Measurements from ENCODE around the gene LCNL1. TPM values are rescaled to one million over a fixed set of nuclear protein-coding genes. Genes with fewer than 3 reads are reported as not detected.

LCNL1 gene
- polyA plus RNA-seq, 1 donor (not counting 4 experiments of a cell fraction or from before 2014, with no cell fraction given): not detected

DNA sequence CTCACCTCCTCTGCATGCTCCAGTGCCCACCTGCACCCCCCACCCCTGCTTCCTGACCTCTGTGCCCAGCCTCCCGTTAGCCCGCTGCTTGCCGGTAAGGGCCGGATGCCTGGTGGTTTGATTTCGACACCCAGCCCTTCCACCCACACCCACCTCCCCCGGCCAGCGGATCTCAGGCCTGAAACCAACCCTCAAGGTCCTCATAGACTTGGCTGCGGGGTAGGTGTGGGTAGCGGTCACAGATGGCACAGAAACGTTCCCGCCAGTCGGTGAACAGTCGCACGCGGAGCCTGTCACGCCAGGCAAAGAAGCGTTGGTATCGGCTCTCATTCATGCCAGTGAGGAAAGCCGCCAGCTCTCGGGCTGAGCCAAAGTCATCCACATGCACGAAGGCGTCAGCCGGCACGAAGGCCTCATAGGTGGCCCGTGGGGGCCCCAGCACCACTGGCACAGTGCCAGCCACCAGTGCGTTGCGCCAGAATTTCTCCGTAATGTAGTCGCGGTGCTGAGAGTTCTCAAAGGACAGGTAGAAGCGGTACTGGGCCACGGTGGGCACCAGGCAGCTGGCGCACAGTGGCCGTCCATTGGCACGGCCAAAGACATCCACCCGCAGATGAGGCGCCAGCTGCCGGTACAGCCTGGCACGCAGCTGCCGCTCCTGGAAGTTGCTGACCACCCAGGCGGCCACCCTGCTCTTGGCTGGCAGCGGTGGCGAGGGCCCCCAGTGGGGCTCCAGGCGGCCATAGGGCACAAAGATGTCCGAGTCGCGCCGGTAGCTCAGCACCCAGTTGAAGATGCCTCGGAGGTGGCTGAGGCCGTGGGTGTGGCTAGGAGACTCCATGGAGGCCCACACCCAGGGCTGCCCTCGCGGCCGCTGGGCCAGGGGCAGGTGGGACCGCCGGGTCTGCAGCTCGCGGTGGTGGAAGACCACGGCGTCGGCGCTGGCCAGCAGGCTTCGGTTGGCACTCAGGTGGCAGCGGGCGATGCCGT is 48.0 kb downstream of the LCNL1 start:
- no peak overlapping the region for H3K4me2 ChIP-seq (ENCODE audit: control insufficient read depth, extremely low read depth, insufficient read depth, low read depth, low read length)
- no peak overlapping the region for H3K4me3 ChIP-seq (ENCODE audit: control insufficient read depth in 2 of 3, extremely low read depth in 1 of 3, insufficient read depth in 2 of 3, low read depth in 1 of 3, low read length in 3 of 3)
- DNase-seq (ENCODE audit: low read depth, low spot score) (no peak), FAIRE-seq (no peak)
- H3K9ac ChIP-seq (ENCODE audit: control insufficient read depth, extremely low read depth, insufficient read depth, low read length): no peak overlapping the region
- H3K36me3 ChIP-seq (ENCODE audit: control insufficient read depth in 2 of 2, extremely low read depth in 1 of 2, insufficient read depth in 2 of 2, low read length in 2 of 2): no peaks in the 10 kb centered on the region
- no peaks in the 10 kb centered on the region for H3K9me3 ChIP-seq (ENCODE audit: control insufficient read depth, low read depth, low read length)
- TF ChIP-seq, protein P1, sequence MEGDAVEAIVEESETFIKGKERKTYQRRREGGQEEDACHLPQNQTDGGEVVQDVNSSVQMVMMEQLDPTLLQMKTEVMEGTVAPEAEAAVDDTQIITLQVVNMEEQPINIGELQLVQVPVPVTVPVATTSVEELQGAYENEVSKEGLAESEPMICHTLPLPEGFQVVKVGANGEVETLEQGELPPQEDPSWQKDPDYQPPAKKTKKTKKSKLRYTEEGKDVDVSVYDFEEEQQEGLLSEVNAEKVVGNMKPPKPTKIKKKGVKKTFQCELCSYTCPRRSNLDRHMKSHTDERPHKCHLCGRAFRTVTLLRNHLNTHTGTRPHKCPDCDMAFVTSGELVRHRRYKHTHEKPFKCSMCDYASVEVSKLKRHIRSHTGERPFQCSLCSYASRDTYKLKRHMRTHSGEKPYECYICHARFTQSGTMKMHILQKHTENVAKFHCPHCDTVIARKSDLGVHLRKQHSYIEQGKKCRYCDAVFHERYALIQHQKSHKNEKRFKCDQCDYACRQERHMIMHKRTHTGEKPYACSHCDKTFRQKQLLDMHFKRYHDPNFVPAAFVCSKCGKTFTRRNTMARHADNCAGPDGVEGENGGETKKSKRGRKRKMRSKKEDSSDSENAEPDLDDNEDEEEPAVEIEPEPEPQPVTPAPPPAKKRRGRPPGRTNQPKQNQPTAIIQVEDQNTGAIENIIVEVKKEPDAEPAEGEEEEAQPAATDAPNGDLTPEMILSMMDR (optimal IDR thresholded peaks at IDR 0.05 in 1 of 3, IDR thresholded peaks at IDR 0.05 in 1 of 3, conservative IDR thresholded peaks at IDR 0.05 in 1 of 3; ENCODE audit: extremely low read depth in 1 of 3, insufficient read depth in 2 of 3, low read length in 3 of 3): no peak
- no peak for TF ChIP-seq EZH2 (IDR thresholded peaks at IDR 0.05; ENCODE audit: low read length)
- no peak overlapping the region for H3K27ac ChIP-seq (ENCODE audit: control insufficient read depth, insufficient read depth, low read length)
- peaks cover 10% of the 10 kb centered on the region for H3K4me1 ChIP-seq (ENCODE audit: control insufficient read depth, extremely low read depth, insufficient read depth, low read length)
- H3K27me3 ChIP-seq (ENCODE audit: control insufficient read depth, extremely low read depth, insufficient read depth, low read length): peaks cover 15% of the 10 kb centered on the region
- no peak overlapping the region for H2AFZ ChIP-seq (ENCODE audit: control insufficient read depth, low read length)
- dilution Hi-C loops (cut with MboI; ENCODE audit: extremely low pct_ligation_motif_present, low sequenced_read_pairs): no loop called here
- H3K9me1 ChIP-seq (ENCODE audit: control insufficient read depth, extremely low read depth, insufficient read depth, low read length): no peaks in the 10 kb centered on the region
- no peaks in the 10 kb centered on the region for H4K20me1 ChIP-seq (ENCODE audit: control insufficient read depth, extremely low read depth, insufficient read depth, low read length)
- no peaks in the 10 kb centered on the region for H3K79me2 ChIP-seq (ENCODE audit: control insufficient read depth, insufficient read depth, low read length)

DNA sequence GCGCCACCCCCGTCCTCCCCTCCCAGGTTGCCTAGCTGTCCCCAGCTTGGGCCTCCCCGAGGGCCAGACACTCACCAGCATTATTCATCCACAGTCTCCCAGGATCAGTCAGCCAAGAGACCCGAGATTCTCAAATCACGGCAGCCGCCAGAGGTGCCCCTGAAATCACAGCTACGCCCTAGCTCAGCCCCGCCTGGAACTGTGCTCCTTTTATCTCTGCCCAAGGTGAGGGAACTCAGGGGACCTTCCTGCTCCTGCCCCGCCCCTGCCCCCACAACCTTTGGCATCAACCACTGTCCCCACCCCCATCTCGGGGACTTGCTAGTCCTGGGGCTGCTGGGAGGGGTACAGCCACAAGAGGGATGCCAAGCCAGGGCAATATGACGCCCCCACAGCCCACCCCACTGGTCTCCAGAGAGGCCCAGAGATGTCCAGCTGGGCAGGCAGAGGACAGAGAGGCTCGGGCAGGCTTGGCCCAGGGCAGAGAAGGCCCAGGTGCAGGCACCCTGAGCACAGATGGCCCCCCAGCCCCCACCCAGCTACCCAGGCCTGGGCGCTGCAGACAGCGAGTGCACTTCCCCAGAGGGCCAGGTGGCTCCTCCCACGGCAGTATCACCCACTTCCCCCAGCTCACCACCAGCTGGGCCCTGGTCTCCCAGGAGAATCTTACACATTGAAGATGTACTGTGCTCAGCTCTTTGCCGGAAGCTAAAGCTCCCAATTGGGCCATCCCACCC is 49.3 kb downstream of the LCNL1 start, which contains the start of gene FUT7:
FUT7 (minus strand) TSS at position 185 of the 737 bp plus-strand sequence; CDS start at position 88, 97 bp downstream.
- no peak within 1 kb of the TSS for H3K27ac ChIP-seq (ENCODE audit: control insufficient read depth, insufficient read depth, low read length)
- H3K4me1 ChIP-seq (ENCODE audit: control insufficient read depth, extremely low read depth, insufficient read depth, low read length): peaks cover 10% of the 10 kb centered on the region
- H3K4me2 ChIP-seq (ENCODE audit: control insufficient read depth, extremely low read depth, insufficient read depth, low read depth, low read length): no peak within 1 kb of the TSS

More for the DNA sequence above, 49.3 kb downstream of the LCNL1 start, which contains the start of gene FUT7:
- peaks cover 5% of the 10 kb centered on the region for H3K27me3 ChIP-seq (ENCODE audit: control insufficient read depth, extremely low read depth, insufficient read depth, low read length)
- no peak within 1 kb of the TSS for H3K4me3 ChIP-seq (ENCODE audit: control insufficient read depth in 2 of 3, extremely low read depth in 1 of 3, insufficient read depth in 2 of 3, low read depth in 1 of 3, low read length in 3 of 3)
- no peaks in the 10 kb centered on the region for H3K36me3 ChIP-seq (ENCODE audit: control insufficient read depth in 2 of 2, extremely low read depth in 1 of 2, insufficient read depth in 2 of 2, low read length in 2 of 2)
- no peaks in the 10 kb centered on the region for H3K79me2 ChIP-seq (ENCODE audit: control insufficient read depth, insufficient read depth, low read length)
- H2AFZ ChIP-seq (ENCODE audit: control insufficient read depth, low read length): no peak within 1 kb of the TSS
- dilution Hi-C loops (cut with MboI; ENCODE audit: extremely low pct_ligation_motif_present, low sequenced_read_pairs): no loop called here
- TF ChIP-seq EZH2 (IDR thresholded peaks at IDR 0.05; ENCODE audit: low read length): no peak
- TF ChIP-seq, protein P1 (optimal IDR thresholded peaks at IDR 0.05 in 1 of 3, IDR thresholded peaks at IDR 0.05 in 1 of 3, conservative IDR thresholded peaks at IDR 0.05 in 1 of 3; ENCODE audit: extremely low read depth in 1 of 3, insufficient read depth in 2 of 3, low read length in 3 of 3): no peak
- H3K9me1 ChIP-seq (ENCODE audit: control insufficient read depth, extremely low read depth, insufficient read depth, low read length): no peaks in the 10 kb centered on the region
- no peak within 1 kb of the TSS for H3K9ac ChIP-seq (ENCODE audit: control insufficient read depth, extremely low read depth, insufficient read depth, low read length)
- H4K20me1 ChIP-seq (ENCODE audit: control insufficient read depth, extremely low read depth, insufficient read depth, low read length): no peaks in the 10 kb centered on the region
- no peaks in the 10 kb centered on the region for H3K9me3 ChIP-seq (ENCODE audit: control insufficient read depth, low read depth, low read length)
- FAIRE-seq (no peak), DNase-seq (ENCODE audit: low read depth, low spot score) (no peak)
